Neural cell (in vitro differentiated cells): ENCODE data around the gene NME4. TPM values are rescaled to one million over a fixed set of nuclear protein-coding genes. Genes with fewer than 3 reads are reported as not detected.

Experiments used
- H2AFZ ChIP-seq: fragments of 200-600, 300-800 bp; sonication (generic), shearing (Covaris generic); 2 replicates; pipeline ENCODE4 v1.6.0; 2014; ENCODE audit warnings: low read depth, mild to moderate bottlenecking, antibody characterized with exemption, low read length, moderate library complexity
- H3F3A ChIP-seq: fragments of 200-600 bp; shearing (Covaris generic); 2 replicates; pipeline ENCODE4 v1.6.1; 2016; ENCODE audit warnings: mild to moderate bottlenecking, moderate library complexity, mixed read lengths, antibody characterized with exemption, low read length; ENCODE audit not compliant: insufficient read depth, poor library complexity, severe bottlenecking
- H3K27ac ChIP-seq: fragments of 200-600, 300-800 bp; sonication (generic), shearing (Covaris generic); 2 replicates; pipeline ENCODE4 v1.5.1; 2014; ENCODE audit warnings: mild to moderate bottlenecking, low read length, moderate library complexity
- H3K27me3 ChIP-seq: fragments of 300-800, 200-600 bp; sonication (generic), shearing (Covaris generic); 2 replicates; pipeline ENCODE4 v1.6.0; 2014; ENCODE audit warnings: mild to moderate bottlenecking, low read depth, low read length, moderate library complexity; ENCODE audit not compliant: insufficient read depth
- H3K36me3 ChIP-seq: fragments of 300-800, 200-600 bp; sonication (generic), shearing (Covaris generic); 2 replicates; pipeline ENCODE4 v1.5.1; 2014; ENCODE audit warnings: mild to moderate bottlenecking, antibody characterized with exemption, low read length, moderate library complexity; ENCODE audit not compliant: insufficient read depth
- H3K4me2 ChIP-seq: fragments of 300-800, 200-600 bp; sonication (generic), shearing (Covaris generic); 2 replicates; pipeline ENCODE4 v1.6.0; 2014; ENCODE audit warnings: mild to moderate bottlenecking, low read length
- H3K4me3 ChIP-seq: fragments of 300-800, 200-600 bp; sonication (generic), shearing (Covaris generic); 2 replicates; pipeline ENCODE4 v1.5.1; 2014; ENCODE audit warnings: mild to moderate bottlenecking, low read length, moderate library complexity
- H3K79me2 ChIP-seq: fragments of 200-600 bp; shearing (Covaris generic); replicated peaks from 2 replicates; pipeline ENCODE4 v1.6.0; 2014; ENCODE audit warnings: mild to moderate bottlenecking, low read length, moderate library complexity; ENCODE audit not compliant: insufficient read depth
- H3K9ac ChIP-seq: fragments of 300-800, 200-600 bp; sonication (generic), shearing (Covaris generic); 2 replicates; pipeline ENCODE4 v1.6.1; 2016; ENCODE audit warnings: mild to moderate bottlenecking, low read length, mixed read lengths
- H3K9me2 ChIP-seq: fragments of 200-600 bp; shearing (Covaris generic); 2 replicates; pipeline ENCODE4 v1.6.1; 2016; ENCODE audit warnings: mild to moderate bottlenecking, low read length, mixed read lengths; ENCODE audit not compliant: insufficient read depth
- H3K9me3 ChIP-seq: fragments of 200-600, 300-800 bp; sonication (generic), shearing (Covaris generic); 2 replicates; pipeline ENCODE4 v1.6.1; 2016; ENCODE audit warnings: mild to moderate bottlenecking, mixed run types, low read length, moderate library complexity, mixed read lengths
- H4K20me1 ChIP-seq: fragments of 200-600 bp; shearing (Covaris generic); 2 replicates; pipeline ENCODE4 v1.6.1; 2016; ENCODE audit warnings: mild to moderate bottlenecking, mixed run types; ENCODE audit not compliant: insufficient read depth
- CTCF ChIP-seq: fragments of 450-650 bp; IDR thresholded peaks from 2 replicates; pipeline ENCODE4 v1.5.1; 2014; ENCODE audit warnings: antibody characterized with exemption, mild to moderate bottlenecking, moderate library complexity; ENCODE audit not compliant: poor library complexity, severe bottlenecking
- EP300 ChIP-seq: fragments of 450-650 bp; conservative IDR thresholded peaks from 2 replicates; pipeline ENCODE4 v1.6.1; 2014; ENCODE audit warnings: antibody characterized with exemption, mild to moderate bottlenecking, moderate library complexity; ENCODE audit not compliant: poor library complexity, severe bottlenecking
- EZH2 ChIP-seq: fragments of 200-600, 300-800 bp; shearing (Covaris generic), sonication (generic); IDR thresholded peaks from 2 replicates; pipeline ENCODE4 v1.6.1; 2014; ENCODE audit warnings: antibody characterized with exemption, low read length, borderline replicate concordance, mild to moderate bottlenecking; ENCODE audit not compliant: insufficient read depth, poor library complexity, severe bottlenecking
- MXI1 ChIP-seq: fragments of 450-650 bp; conservative IDR thresholded peaks from 2 replicates; pipeline ENCODE4 v1.6.1; 2014; ENCODE audit warnings: antibody characterized with exemption, mild to moderate bottlenecking; ENCODE audit not compliant: poor library complexity, severe bottlenecking
- REST ChIP-seq: IDR thresholded peaks from 2 replicates; pipeline ENCODE4 v1.6.1; 2012; ENCODE audit warnings: borderline replicate concordance
- TAF1 ChIP-seq: IDR thresholded peaks from 2 replicates; pipeline ENCODE4 v1.6.1; 2012; ENCODE audit warnings: low read depth
- polyA plus RNA-seq: library from polyadenylated mRNA; depleted of rRNA; stranded (reverse); fragments of >200 nt; gene quantifications from 2 replicates; pipeline ENCODE4 v1.2.3, GENCODE V29; 2014

NME4 gene
- polyA plus RNA-seq, 1 donor from 2014 or later, result 65.2 TPM

- Histone ChIP-seq H3K4me3 (no peak overlapping the region), H3K27me3 (no peaks in the 10 kb centered on the region), H3K27ac (no peak overlapping the region), H3K9me3 (no peaks in the 10 kb centered on the region), H3F3A (no peaks in the 10 kb centered on the region), H2AFZ (no peak overlapping the region), H3K36me3 (no peaks in the 10 kb centered on the region), H3K79me2 (no peaks in the 10 kb centered on the region), H3K9ac (no peak overlapping the region), H3K9me2 (no peaks in the 10 kb centered on the region), H3K4me2 (no peak overlapping the region), H4K20me1 (no peaks in the 10 kb centered on the region)
- TF ChIP-seq EZH2 (no peak), EP300 (no peak), CTCF (no peak), MXI1 (no peak)
Measured at GRCh38 chr16:371515-372301, 25.3 kb upstream of the NME4 start.

DNA sequence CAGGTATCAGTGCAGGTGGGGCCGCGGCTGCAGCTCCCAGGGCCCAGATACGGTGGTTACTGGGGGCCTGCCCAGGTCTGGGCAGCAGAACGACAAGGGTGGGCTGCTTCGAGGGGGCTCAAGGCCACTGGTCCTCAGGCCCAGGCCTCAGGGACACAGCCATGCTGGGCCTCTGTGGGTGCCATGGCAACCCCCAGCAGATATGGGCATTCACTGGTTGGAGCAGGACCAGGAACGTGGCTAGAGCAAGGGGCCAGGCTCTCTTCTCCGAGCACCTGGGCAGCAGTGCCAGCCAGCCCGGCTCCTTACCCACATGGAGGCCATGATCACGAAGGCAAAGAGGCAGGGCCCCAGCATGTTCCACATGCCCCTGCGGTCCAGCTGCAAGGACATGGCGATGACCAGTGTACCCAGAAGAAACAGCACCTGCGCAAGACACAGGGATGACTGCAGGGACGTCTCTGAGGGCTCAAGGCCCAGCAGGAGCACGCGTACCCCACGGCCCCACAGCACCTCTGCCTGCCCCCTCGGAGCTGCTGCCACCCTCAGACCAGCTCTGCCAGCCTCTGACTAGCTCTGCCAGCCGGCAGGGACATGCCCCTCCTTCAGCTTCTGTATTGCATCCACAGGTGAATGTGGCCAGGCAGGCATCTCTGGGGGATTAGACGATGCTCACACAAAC lies 24.6 kb upstream of the NME4 start:
- Histone ChIP-seq H4K20me1 (no peaks in the 10 kb centered on the region), H3F3A (no peaks in the 10 kb centered on the region), H3K27me3 (no peaks in the 10 kb centered on the region), H3K79me2 (no peaks in the 10 kb centered on the region), H3K27ac (no peak overlapping the region), H3K4me3 (no peak overlapping the region), H2AFZ (no peak overlapping the region), H3K9me3 (no peaks in the 10 kb centered on the region), H3K9ac (no peak overlapping the region), H3K4me2 (no peak overlapping the region), H3K9me2 (no peaks in the 10 kb centered on the region), H3K36me3 (no peaks in the 10 kb centered on the region)
- TF ChIP-seq REST (no peak), EZH2 (no peak), TAF1 (no peak)
